H9 (cell line): Measurements from ENCODE around the gene KRTAP10-12. TPM values are rescaled to one million over a fixed set of nuclear protein-coding genes. Genes with fewer than 3 reads are reported as not detected.

Source experiments
- DNase-seq: peaks from one replicate; pipeline ENCODE4 v3.0.0-alpha.2; 2017
- H2AFZ ChIP-seq: one replicate; pipeline ENCODE4 v1.6.1; 2013; ENCODE audit warnings: mild to moderate bottlenecking, low read length, control low read depth, moderate library complexity
- H2AK5ac ChIP-seq: 2 replicates; pipeline ENCODE4 v1.6.1; 2013; ENCODE audit warnings: low read length, control low read depth, mixed read lengths; ENCODE audit not compliant: insufficient read length
- H2BK120ac ChIP-seq: one replicate; pipeline ENCODE4 v1.6.1; 2013; ENCODE audit warnings: low read depth, mild to moderate bottlenecking, low read length, control low read depth, inconsistent platforms; ENCODE audit not compliant: poor library complexity, severe bottlenecking
- H2BK12ac ChIP-seq: 2 replicates; pipeline ENCODE4 v1.6.1; 2013; ENCODE audit warnings: low read length, control low read depth, mixed read lengths, low read depth; ENCODE audit not compliant: insufficient read length
- H2BK15ac ChIP-seq: 2 replicates; pipeline ENCODE4 v1.6.1; 2013; ENCODE audit warnings: low read depth, low read length, control low read depth
- H2BK20ac ChIP-seq: one replicate; pipeline ENCODE4 v1.6.1; 2013; ENCODE audit warnings: low read depth, mild to moderate bottlenecking, low read length, control low read depth, inconsistent platforms; ENCODE audit not compliant: poor library complexity, severe bottlenecking
- H2BK5ac ChIP-seq: 2 replicates; pipeline ENCODE4 v1.6.1; 2013; ENCODE audit warnings: low read length, control low read depth, mixed read lengths; ENCODE audit not compliant: insufficient read length
- H3K14ac ChIP-seq: 2 replicates; pipeline ENCODE4 v1.6.1; 2013; ENCODE audit warnings: low read length, control low read depth; ENCODE audit not compliant: insufficient read depth
- H3K18ac ChIP-seq: 2 replicates; pipeline ENCODE4 v1.6.1; 2013; ENCODE audit warnings: low read depth, mild to moderate bottlenecking, mixed read lengths, low read length, control low read depth; ENCODE audit not compliant: insufficient read length
- H3K23ac ChIP-seq: 2 replicates; pipeline ENCODE4 v1.6.1; 2013; ENCODE audit warnings: low read length, control low read depth, mixed read lengths, low read depth; ENCODE audit not compliant: insufficient read length
- H3K23me2 ChIP-seq: 2 replicates; pipeline ENCODE4 v1.6.1; 2013; ENCODE audit warnings: low read depth, mild to moderate bottlenecking, mixed read lengths, low read length, control low read depth; ENCODE audit not compliant: insufficient read length, poor library complexity, severe bottlenecking
- H3K27ac ChIP-seq: 2 replicates; pipeline ENCODE4 v1.5.1; 2013; ENCODE audit warnings: low read length, control low read depth, mixed read lengths, low read depth; ENCODE audit not compliant: insufficient read length
- H3K27me3 ChIP-seq: 2 replicates; pipeline ENCODE4 v1.6.1; 2013; ENCODE audit warnings: low read length, control low read depth, inconsistent platforms; ENCODE audit not compliant: insufficient read depth
- H3K4ac ChIP-seq: 2 replicates; pipeline ENCODE4 v1.6.1; 2013; ENCODE audit warnings: low read depth, mild to moderate bottlenecking, control low read depth, inconsistent platforms, low read length, moderate library complexity
- H3K4me1 ChIP-seq: 2 replicates; pipeline ENCODE4 v1.6.1; 2013; ENCODE audit warnings: low read length, control low read depth, inconsistent platforms; ENCODE audit not compliant: insufficient read depth
- H3K4me2 ChIP-seq: 2 replicates; pipeline ENCODE4 v1.6.1; 2013; ENCODE audit warnings: low read length, control low read depth, mixed read lengths; ENCODE audit not compliant: insufficient read length, insufficient read depth
- H3K56ac ChIP-seq: 2 replicates; pipeline ENCODE4 v1.6.1; 2013; ENCODE audit warnings: low read depth, mild to moderate bottlenecking, mixed read lengths, low read length, control low read depth; ENCODE audit not compliant: insufficient read length
- H3K79me1 ChIP-seq: 2 replicates; pipeline ENCODE4 v1.6.1; 2013; ENCODE audit warnings: low read depth, mild to moderate bottlenecking, moderate library complexity, low read length, control low read depth, inconsistent platforms; ENCODE audit not compliant: insufficient read depth, poor library complexity, severe bottlenecking
- H3K79me2 ChIP-seq: 2 replicates; pipeline ENCODE4 v1.6.1; 2013; ENCODE audit warnings: low read length, control low read depth, inconsistent platforms; ENCODE audit not compliant: insufficient read depth
- H3K9ac ChIP-seq: 2 replicates; pipeline ENCODE4 v1.6.1; 2013; ENCODE audit warnings: low read length, control low read depth, mixed read lengths; ENCODE audit not compliant: insufficient read length; ENCODE audit errors: extremely low read depth
- H3K9me3 ChIP-seq: one replicate; pipeline ENCODE4 v1.6.1; 2013; ENCODE audit warnings: low read depth, low read length, inconsistent platforms; ENCODE audit not compliant: control insufficient read depth
- H3T11ph ChIP-seq: one replicate; pipeline ENCODE4 v1.6.1; 2013; ENCODE audit warnings: mild to moderate bottlenecking, low read length, control low read depth, inconsistent platforms
- H4K20me1 ChIP-seq: one replicate; pipeline ENCODE4 v1.6.1; 2013; ENCODE audit not compliant: control insufficient read depth, insufficient read length, insufficient read depth
- H4K5ac ChIP-seq: 2 replicates; pipeline ENCODE4 v1.6.1; 2013; ENCODE audit warnings: low read depth, mild to moderate bottlenecking, mixed read lengths, low read length, control low read depth; ENCODE audit not compliant: insufficient read length
- H4K8ac ChIP-seq: replicated peaks from 2 replicates; pipeline ENCODE4 v1.6.1; 2013; ENCODE audit warnings: low read length, control low read depth, mixed read lengths, low read depth; ENCODE audit not compliant: insufficient read length
- H4K91ac ChIP-seq: 2 replicates; pipeline ENCODE4 v1.6.1; 2013; ENCODE audit warnings: low read depth, mild to moderate bottlenecking, moderate library complexity, mixed read lengths, low read length, control low read depth; ENCODE audit not compliant: insufficient read length
- H3K27ac Mint-ChIP-seq, 3 experiments: 2 replicates in 2 of 3; 3 replicates in 1 of 3; pipeline ENCODE4 v1.8.0; 2020 to 2021; ENCODE audit warnings: mixed read lengths in 3 of 3, mild to moderate bottlenecking in 1 of 3, moderate library complexity in 1 of 3
- H3K27me3 Mint-ChIP-seq: 2 replicates; pipeline ENCODE4 v1.8.0; 2021; ENCODE audit warnings: low read depth, mild to moderate bottlenecking, moderate library complexity, mixed read lengths
- H3K36me3 Mint-ChIP-seq, 3 experiments: 2 replicates in 2 of 3; 3 replicates in 1 of 3; pipeline ENCODE4 v1.8.0; 2020 to 2021; ENCODE audit warnings: low read depth in 3 of 3, mixed read lengths in 3 of 3; ENCODE audit not compliant: insufficient read depth in 1 of 3
- H3K4me1 Mint-ChIP-seq, 2 experiments: 2 replicates each; pipeline ENCODE4 v1.8.0; 2020; ENCODE audit warnings: mixed read lengths in 2 of 2
- H3K4me3 Mint-ChIP-seq, 2 experiments: 2 replicates in 1 of 2; 3 replicates in 1 of 2; pipeline ENCODE4 v1.8.0; 2020 to 2021; ENCODE audit warnings: mild to moderate bottlenecking in 2 of 2, mixed read lengths in 2 of 2, moderate library complexity in 1 of 2
- H3K9me3 Mint-ChIP-seq, 2 experiments: 2 replicates in 1 of 2; 3 replicates in 1 of 2; pipeline ENCODE4 v1.8.0; 2020; ENCODE audit warnings: mild to moderate bottlenecking in 2 of 2, mixed read lengths in 2 of 2, moderate library complexity in 1 of 2
- CTCF ChIP-seq: fragments of 200-600 bp; sonication (generic); conservative IDR thresholded peaks from 3 replicates; pipeline ENCODE4 v1.8.0; 2021; ENCODE audit warnings: antibody characterized with exemption, mild to moderate bottlenecking
- WGBS: extraction: QIAGEN DNeasy Blood & Tissue Kit; methylation state at CpG from one replicate; pipeline ENCODE4 v1.1.7; 2013; ENCODE audit warnings: missing lambda C conversion rate, low lambda C conversion rate, mixed read lengths; ENCODE audit not compliant: insufficient read length; ENCODE audit errors: extremely low coverage; 5-methylcytosine and 5-hydroxymethylcytosine counted together
- total RNA-seq: library from RNA; stranded (reverse); gene quantifications from 2 replicates; pipeline ENCODE4 v1.2.1, GENCODE V29; 2021

The KRTAP10-12 gene
- total RNA-seq, 1 experiment from 2014 or later = not detected

GRCh38 chr21:44653656-44654575 is 43.1 kb upstream of the KRTAP10-12 start:
- H3K23ac ChIP-seq = no peak overlapping the region
- WGBS = no CpG with 5 or more reads among the region's 17 CpGs

More at GRCh38 chr21:44653656-44654575, 43.1 kb upstream of the KRTAP10-12 start:
- Histone ChIP-seq H3K4me1 (no peaks in the 10 kb centered on the region), H3K4ac (no peak overlapping the region), H2AFZ (no peak overlapping the region), H3K79me1 (no peaks in the 10 kb centered on the region), H3K14ac (no peak overlapping the region), H3K18ac (no peak overlapping the region), H2BK120ac (no peak overlapping the region), H4K20me1 (no peaks in the 10 kb centered on the region), H3K27me3 (no peaks in the 10 kb centered on the region), H3K9ac (no peak overlapping the region), H4K8ac (no peak overlapping the region), H2AK5ac (no peak overlapping the region), H3K9me3 (no peaks in the 10 kb centered on the region), H3K23me2 (no peaks in the 10 kb centered on the region), H3K79me2 (no peaks in the 10 kb centered on the region), H2BK20ac (no peak overlapping the region), H2BK5ac (no peak overlapping the region), H3K56ac (no peak overlapping the region), H4K5ac (no peak overlapping the region), H3K27ac (no peak overlapping the region), H3T11ph (no peak overlapping the region), H3K4me2 (no peak overlapping the region), H4K91ac (no peak overlapping the region), H2BK15ac (no peak overlapping the region), H2BK12ac (no peak overlapping the region)
- DNase-seq = no peak
- TF ChIP-seq CTCF = no peak
- peaks cover 22% of the 10 kb centered on the region for H3K27me3 Mint-ChIP-seq
- peaks cover 8 to 18% of the 10 kb centered on the region in 2 experiments for H3K4me1 Mint-ChIP-seq
- H3K36me3 Mint-ChIP-seq = peaks cover 4 to 15% (median 8%) of the 10 kb centered on the region in 3 experiments
- no peak overlapping the region for H3K4me3 Mint-ChIP-seq
- H3K27ac Mint-ChIP-seq = no peak overlapping the region
- H3K9me3 Mint-ChIP-seq = peaks cover 15 to 16% of the 10 kb centered on the region in 2 experiments; a peak in 4 of 5 replicates
